ENCODE results near the gene CUX1.

The CUX1 gene

DNA sequence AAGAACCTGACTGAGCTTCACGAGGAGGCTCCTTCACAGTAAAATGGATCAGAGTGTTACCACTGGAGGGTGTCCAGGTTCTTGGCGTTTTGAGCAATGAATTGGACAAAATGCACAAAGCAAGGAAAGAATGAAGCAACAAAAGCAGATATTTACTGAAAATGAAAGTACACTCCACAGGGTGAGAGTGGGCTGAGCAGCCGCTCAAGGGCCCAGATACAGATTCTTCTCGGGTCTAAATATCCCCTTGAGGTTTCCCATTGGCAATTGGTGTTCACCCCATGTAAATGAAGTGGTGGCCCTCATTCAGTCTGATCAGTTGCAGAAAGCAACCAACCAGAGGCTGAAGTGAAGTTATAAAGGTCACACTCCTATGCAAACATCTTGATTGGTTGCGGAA lies 254.6 kb downstream of the CUX1 start:
- peaks cover 63% of the 10 kb centered on the region for H3K36me3 ChIP-seq
- no peaks in the 10 kb centered on the region for H3K27me3 ChIP-seq
- no peaks in the 10 kb centered on the region for H3K9me3 ChIP-seq
- H3K27ac ChIP-seq: no peak overlapping the region
- no peak for TF ChIP-seq CTCF (IDR thresholded peaks at IDR 0.05)
- H3K4me3 ChIP-seq (ENCODE audit: low read depth in 1 of 2, low read length in 1 of 2): no peak overlapping the region
- H3K4me1 ChIP-seq (ENCODE audit: control insufficient read depth in 1 of 2, insufficient read depth in 1 of 2, low read depth in 1 of 2, low read length in 1 of 2): no peaks in the 10 kb centered on the region

- no peak for TF ChIP-seq CTCF (IDR thresholded peaks at IDR 0.05)
These were observed 255.3 kb downstream of the CUX1 start for GRCh38 chr7:102072636-102073209.

GRCh38 chr7:102073931-102074880 lies 256.8 kb downstream of the CUX1 start:
- no peak overlapping the region for H3K27ac ChIP-seq
- H3K4me1 ChIP-seq (ENCODE audit: control insufficient read depth in 1 of 2, insufficient read depth in 1 of 2, low read depth in 1 of 2, low read length in 1 of 2): no peaks in the 10 kb centered on the region
- H3K36me3 ChIP-seq: peaks cover 62% of the 10 kb centered on the region
- no peaks in the 10 kb centered on the region for H3K27me3 ChIP-seq
- no peak for TF ChIP-seq CTCF (IDR thresholded peaks at IDR 0.05)
- H3K4me3 ChIP-seq (ENCODE audit: low read depth in 1 of 2, low read length in 1 of 2): no peak overlapping the region
- no peaks in the 10 kb centered on the region for H3K9me3 ChIP-seq

More at GRCh38 chr7:102072636-102073209, 255.3 kb downstream of the CUX1 start:
- Histone ChIP-seq H3K36me3 (peaks cover 63% of the 10 kb centered on the region), H3K4me1 (ENCODE audit: control insufficient read depth in 1 of 2, insufficient read depth in 1 of 2, low read depth in 1 of 2, low read length in 1 of 2) (no peaks in the 10 kb centered on the region), H3K9me3 (no peaks in the 10 kb centered on the region), H3K27me3 (no peaks in the 10 kb centered on the region), H3K4me3 (ENCODE audit: low read depth in 1 of 2, low read length in 1 of 2) (no peak overlapping the region), H3K27ac (no peak overlapping the region)

DNA sequence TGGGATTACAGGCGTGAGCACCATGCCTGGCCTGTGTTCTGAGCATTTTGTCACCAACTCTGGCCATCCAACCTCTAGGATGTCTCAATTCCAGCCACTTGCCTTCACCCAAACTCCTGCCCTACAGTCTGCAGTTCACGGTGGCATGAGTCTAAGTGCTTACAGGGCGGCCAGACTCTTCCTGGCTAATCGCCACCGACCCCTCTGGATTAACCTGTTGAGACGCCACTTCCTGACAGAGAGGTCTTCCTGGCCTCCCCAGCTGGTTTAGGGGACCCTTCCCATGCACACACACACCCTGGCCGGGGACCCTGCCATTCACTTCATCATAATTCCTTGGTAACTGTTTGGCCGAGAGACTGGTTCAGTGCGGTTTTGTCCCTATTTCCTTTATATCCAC lies 257.7 kb downstream of the CUX1 start:
- H3K36me3 ChIP-seq: peaks cover 62% of the 10 kb centered on the region
- no peak for TF ChIP-seq CTCF (IDR thresholded peaks at IDR 0.05)
- no peak overlapping the region for H3K27ac ChIP-seq
- no peaks in the 10 kb centered on the region for H3K27me3 ChIP-seq
- no peaks in the 10 kb centered on the region for H3K9me3 ChIP-seq
- no peaks in the 10 kb centered on the region for H3K4me1 ChIP-seq (ENCODE audit: control insufficient read depth in 1 of 2, insufficient read depth in 1 of 2, low read depth in 1 of 2, low read length in 1 of 2)
- H3K4me3 ChIP-seq (ENCODE audit: low read depth in 1 of 2, low read length in 1 of 2): no peak overlapping the region

DNA sequence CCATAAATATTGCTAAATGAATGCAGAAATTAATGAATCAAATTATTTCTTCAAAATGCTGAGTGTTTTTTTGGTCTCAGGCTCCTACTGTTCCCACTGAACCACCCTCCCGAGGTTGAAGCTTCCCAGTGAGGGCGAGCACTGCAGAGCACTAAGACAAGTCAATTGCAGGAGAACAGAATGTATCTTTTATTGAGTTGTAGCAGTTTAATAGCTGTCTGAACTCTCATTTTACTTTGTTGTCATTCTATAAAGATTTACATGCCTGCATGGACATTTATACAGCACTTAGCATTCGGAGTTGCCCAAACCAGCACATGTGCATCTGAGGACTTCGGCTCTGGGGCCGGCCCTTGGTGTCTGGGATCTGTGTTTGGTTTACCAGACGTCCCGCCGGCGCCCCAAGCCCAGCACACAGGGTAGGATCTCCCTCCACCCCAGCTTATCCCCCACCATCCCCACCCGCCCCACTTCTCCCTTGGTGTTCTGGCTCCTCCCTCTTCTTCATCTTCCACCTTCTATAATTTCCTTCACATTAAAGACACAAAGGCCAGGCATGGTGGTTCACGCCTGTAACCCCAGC lies 258.2 kb downstream of the CUX1 start:
- Histone ChIP-seq H3K27ac (no peak overlapping the region), H3K27me3 (no peaks in the 10 kb centered on the region), H3K36me3 (peaks cover 62% of the 10 kb centered on the region), H3K9me3 (no peaks in the 10 kb centered on the region), H3K4me1 (ENCODE audit: control insufficient read depth in 1 of 2, insufficient read depth in 1 of 2, low read depth in 1 of 2, low read length in 1 of 2) (no peaks in the 10 kb centered on the region), H3K4me3 (ENCODE audit: low read depth in 1 of 2, low read length in 1 of 2) (no peak overlapping the region)
- no peak for TF ChIP-seq CTCF (IDR thresholded peaks at IDR 0.05)

Measured in neutrophil (primary cell).